COLO829 (cell line): Measurements from ENCODE around the gene STRN.
"Not testable (repeated sequence)": the region's sequence is repeated elsewhere in the genome, so short reads cannot be mapped to it uniquely, and the experiment has no call there.

Experiments used
- DNase-seq: peaks from one replicate; pipeline ENCODE4 v3.0.0; 2012; ENCODE audit warnings: low spot score

Gene STRN

DNA sequence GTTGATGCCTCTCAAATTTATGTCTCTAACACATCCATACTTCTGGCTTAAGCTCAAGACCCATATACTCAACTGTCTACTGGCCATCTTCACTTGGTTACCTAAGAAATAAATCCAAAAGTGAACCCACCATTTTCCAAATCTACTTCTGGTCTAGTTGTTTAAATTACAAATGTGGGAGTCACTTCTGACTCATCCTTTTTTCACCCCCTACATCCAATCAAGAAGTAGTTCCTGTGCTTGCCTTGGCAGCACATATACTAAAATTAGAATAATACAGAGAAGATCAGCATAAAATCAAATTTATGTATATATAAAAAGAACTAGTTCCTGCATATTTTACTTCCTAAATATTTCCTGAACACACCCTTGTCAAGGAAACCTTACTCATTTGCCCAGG is 53.6 kb downstream of the STRN start:
- no peak for DNase-seq

DNA sequence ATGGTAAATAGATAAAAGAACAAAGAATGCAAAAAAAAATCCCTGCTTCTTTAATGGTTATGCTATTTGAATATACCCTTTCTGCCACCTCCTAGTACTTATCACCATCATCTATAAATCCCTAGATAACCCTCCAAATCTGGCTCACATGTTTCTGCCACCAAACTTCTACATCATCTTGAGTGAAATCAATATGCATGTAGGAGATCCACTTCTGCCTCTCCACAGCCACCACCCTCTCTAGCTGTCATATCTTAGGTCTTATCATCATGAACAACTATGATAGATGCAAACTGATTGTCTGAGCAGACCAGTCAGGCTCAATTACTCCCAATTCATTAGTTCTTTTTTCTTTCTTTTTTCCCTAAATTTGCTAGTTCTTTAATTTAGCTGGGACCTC is 55.3 kb downstream of the STRN start:
- no peak for DNase-seq

DNA sequence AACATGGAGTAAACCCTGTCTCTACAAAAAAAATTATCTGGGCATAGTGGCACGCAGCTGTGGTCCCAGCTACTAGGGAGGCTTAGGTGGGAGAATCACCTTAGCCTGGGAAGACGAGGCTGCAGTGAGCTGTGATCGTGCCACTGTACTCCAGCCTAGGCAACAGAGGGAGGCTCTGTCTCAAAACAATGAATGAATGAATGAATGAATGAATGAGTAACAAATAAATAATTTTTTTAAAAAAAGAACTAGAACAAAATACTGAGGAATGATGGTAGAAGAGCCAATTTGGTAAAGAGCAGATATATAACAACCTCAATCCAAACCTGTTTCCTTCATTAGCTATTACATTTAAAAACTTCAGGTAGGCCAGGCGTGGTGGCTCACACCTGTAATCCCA is 60.1 kb downstream of the STRN start:
- no peak for DNase-seq

DNA sequence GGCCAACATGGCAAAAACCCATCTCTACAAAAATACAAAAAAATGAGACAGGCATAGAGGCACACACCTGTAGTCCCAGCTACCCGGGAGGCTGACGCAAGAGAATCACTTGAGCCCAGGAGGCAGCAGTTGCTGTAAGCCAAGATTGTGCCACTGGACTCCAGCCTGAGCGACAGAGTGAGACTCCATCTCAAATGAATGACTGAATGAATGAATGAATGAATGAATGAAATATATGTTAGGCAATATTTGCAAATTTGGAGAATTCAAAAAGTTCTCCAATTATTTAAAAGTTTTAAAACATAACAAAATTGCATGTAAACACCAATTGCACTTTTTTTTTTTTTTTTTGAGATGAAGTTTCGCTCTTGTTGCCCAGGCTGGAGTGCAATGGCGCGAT is 61.7 kb downstream of the STRN start:
- DNase-seq, result no peak

DNA sequence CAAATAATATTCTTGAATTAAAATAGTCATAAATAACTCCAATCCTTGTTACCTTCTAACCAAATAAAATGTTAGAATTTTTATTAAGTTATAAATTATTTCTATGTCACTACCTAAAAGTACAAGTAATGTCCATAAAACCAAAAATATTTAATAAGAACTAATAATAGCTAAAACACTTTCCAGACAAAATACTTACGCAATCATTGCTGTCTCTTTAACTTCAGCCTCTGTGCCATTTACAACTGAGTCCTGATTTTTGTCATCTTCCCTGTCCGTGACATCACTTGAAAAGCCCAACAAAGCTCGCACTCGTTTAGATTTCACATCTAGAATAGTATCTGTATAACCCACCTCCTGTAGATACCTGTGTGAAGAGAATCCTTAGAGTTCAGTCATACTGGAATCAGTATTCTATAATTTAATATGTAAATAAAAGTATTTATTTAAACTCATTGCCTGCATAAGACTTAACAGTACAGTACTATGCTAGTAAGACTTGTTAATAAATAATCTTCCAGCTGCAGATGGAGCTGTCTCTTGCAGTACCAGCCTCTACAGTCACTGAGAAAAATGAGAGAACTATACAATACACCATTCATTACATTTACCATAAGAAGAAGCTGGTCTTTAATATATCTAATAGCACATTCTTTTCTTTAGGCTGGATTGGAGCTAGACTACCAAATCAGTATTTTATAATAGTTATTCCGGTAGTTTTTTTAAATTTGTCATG is 63.8 kb downstream of the STRN start:
- DNase-seq, result no peak

DNA sequence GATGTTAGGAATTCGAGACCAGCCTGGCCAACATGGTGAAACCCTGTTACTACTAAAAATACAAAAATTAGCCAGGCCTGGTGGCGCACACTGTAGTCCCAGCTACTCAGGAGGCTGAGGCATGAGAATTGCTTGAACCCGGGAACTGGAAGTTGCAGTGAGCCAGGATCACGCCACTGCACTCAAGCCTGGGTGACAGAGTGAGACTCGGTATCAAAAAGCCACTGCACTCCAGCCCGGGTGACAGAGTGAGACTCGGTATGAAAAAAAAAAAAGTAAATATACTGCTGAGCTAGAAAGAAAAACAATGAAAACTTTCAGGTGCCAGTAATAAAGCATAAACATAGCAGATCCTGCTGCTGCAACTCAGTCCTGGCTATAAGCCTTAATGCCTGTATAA is 73.5 kb downstream of the STRN start:
- DNase-seq, result no peak

DNA sequence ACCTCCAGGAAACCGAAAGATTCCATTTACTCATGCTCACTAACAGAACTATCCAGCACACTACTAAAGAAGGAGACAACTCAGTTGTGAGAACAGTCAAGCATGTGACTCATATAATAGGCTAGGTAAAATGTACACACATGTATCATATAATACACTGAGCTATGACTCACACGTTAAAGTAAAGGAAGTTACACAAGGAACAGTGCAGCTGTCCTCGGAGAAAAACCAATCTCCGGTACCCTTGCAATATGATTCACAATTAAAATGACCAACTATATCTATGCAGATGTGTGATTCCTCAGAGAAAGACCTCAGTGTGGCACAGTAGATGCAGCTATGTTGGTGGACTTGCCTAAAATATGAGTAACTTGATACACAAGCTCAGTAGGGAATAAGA is 76.5 kb downstream of the STRN start:
- peak; percentile 73 for DNase-seq

DNA sequence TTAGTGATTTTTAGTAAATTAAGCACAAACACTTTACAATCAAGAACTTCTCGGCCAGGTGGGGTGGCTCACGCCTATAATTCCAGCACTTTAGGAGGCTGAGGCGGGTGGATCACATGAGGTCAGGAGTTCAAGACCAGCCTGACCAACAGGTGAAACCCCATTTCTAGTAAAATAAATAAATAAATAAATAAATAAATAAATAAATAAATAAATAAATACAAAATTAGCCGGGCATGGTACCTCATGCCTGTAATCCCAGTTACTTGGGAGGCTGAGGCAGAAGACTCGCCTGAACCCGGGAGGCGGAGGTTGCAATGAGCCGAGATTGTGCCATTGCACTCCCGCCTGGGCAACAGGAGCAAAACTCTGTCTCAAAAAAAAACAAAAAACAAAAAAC is 79.2 kb downstream of the STRN start:
- DNase-seq, result not testable (repeated sequence)

DNA sequence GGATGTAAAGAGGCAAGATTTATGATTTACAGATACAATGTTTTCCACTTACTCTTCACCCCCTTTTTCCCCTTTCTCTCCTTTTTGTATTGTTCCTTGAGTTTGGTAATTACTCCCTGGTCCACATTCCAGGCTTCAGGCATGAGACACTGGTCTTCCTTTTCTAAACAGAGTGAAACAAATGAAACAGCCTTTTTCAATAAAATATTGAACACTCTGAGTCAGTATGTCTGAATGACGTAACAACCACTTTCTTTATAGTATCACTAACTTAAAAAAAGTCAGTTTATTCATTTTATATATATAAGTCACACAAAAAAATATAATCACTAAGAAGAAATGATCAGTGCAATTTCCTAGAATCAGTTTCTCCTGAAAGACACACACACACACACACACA is 79.7 kb downstream of the STRN start:
- DNase-seq, result no peak

DNA sequence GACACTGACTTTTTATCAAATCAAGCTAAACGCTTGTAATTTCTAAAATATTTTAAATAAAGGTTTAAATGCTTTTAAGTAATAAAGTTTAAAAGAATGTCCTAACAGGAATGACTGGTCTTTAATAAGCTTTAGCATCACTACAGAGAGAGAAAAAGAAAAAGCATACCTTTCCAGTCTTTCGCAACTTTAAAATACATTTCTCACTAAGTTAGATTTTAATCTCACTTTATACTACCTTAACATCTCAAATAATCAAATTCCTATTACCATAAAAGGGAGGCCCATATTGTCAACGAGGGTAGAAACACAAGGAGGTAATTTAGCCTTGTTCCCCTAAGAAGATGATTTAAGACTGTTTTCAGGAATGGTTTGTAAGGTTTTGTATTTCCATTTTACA is 80.7 kb downstream of the STRN start:
- no peak for DNase-seq

DNA sequence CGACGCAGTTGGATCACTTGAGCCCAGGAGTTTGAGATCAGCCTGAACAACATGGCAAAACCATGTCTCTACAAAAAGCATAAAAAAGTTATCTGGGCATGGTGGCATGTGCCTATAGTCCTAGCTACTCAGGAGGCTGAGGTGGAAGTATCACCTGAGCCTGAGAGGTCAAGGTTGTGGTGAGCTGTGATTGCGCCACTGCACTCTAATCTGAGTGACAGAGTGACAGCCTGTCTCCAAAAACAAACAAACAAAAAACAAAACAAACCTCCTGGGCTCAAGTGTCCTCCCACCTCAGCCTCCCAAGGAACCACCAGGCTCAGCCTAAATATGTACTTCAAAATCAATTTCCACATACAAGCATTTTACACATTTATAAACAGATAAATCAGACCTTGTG is 83.8 kb downstream of the STRN start:
- no peak for DNase-seq

DNA sequence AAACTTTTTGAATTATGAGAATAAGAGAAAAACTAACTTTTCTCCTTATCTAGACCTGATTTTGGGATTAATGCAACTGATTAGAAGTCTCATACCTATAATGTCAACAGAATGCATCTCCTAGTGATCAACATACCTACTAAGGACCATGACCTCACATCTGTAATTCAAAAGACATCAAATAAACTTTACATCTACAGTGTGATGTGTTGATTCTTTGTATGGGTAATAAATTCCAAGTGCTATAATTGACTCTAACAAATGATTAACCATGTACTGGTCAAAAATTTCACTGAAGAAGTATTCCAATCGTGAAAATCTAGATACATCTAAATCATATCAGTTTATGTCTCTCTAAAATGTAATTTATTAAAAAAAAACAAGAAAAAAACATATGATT is 84.5 kb downstream of the STRN start:
- no peak for DNase-seq

DNA sequence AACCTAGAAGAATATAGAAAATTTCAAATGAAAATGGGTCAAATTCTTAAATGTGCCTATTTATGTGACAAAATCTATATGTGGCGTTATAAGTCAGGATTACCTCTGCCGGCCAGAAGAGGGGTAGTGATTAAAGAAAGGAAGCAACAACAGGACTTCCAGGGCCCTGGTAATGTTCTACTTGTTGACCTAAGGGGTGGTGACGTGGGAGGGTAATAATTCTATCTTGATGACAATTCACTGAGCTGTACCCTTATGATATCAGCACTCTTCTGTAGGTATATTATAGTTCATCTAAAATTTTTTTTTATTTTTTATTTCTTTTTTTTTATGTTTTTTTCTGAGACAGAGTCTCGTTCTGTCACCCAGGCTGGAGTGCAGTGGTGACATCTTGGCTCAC is 87.9 kb downstream of the STRN start:
- DNase-seq, result no peak

DNA sequence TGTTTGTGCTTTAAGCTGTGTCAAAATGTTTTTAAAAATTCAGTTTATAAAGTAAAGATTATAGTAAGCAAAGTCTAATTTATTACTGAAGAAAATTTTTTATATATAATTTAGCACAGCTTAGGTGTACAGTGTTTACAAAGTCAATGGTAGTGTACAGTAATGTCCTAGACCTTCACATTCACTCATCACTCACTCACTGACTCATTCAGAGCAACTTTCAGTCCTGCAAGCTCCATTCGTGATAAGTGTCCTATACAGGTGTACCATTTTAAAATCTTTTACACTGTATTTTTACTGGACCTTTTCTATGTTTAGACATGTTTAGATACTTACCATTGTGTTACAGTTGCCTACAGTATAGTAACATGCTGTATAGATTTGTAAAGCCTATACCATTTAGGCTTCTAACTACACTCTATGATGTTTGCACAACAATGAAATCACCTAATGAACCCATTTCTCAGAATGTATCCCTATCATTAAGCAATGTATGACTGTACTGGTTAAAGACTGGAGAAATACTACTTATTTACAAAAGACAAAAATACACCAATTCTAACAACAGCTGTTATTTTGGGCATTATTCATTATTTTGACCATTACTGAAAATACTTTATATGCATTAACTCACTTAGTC is 95.1 kb downstream of the STRN start:
- no peak for DNase-seq

DNA sequence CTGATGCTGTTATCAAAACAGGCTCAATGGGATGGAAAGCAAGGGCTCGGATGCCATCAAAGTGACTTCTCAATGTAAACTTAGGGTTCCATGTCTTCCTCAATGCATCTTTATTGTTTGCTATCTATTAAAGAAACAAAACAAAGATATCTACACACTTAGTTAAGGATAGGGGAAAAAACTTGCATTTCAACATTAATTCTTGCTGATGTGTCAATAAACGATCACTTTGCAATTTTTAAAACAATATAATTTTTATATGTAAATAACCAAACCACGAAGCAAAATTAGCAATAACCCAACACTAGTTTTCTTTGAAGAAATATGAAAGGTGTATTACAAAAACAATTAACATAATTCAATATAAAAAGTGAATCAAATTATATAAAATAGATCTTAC is 96.7 kb downstream of the STRN start:
- DNase-seq, result no peak

DNA sequence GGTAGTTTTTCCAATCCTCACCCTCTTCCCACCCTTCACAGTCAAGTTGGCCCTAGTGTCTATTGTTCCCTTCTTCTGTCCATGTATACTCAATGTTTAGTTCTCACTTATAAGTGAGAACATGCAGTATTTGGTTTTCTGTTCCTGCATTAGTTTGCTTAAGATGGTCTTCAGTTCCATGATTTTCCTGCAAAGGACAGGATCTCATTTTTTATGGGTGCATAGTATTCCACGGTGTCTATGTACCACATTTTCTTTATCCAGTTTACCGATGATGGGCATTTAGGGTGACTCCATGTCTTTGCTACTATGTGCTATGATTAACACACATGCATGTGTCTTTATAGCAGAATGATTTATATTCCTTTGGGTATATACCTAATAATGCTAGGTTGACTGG is 104.4 kb downstream of the STRN start:
- DNase-seq, result no peak

DNA sequence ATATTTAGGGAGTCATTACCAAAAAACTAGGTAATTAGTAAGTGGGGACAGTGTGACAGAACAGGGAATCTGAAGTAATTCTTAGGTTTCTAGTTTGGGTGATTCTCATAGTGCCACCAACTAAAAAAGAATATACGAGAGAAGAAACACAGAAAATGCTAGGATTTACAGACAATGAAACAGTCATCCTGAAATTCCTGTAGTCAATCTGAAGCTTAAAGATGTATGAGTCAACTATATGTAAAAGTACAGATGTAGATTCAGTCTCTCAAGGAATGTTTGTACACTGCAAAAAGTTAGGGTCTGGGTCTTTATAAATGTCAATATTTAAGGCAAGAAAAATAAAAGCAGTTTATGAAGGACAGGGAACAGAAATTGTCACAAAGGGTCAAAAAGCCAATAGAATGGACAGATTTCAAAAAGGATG is 107.0 kb downstream of the STRN start:
- no peak for DNase-seq

DNA sequence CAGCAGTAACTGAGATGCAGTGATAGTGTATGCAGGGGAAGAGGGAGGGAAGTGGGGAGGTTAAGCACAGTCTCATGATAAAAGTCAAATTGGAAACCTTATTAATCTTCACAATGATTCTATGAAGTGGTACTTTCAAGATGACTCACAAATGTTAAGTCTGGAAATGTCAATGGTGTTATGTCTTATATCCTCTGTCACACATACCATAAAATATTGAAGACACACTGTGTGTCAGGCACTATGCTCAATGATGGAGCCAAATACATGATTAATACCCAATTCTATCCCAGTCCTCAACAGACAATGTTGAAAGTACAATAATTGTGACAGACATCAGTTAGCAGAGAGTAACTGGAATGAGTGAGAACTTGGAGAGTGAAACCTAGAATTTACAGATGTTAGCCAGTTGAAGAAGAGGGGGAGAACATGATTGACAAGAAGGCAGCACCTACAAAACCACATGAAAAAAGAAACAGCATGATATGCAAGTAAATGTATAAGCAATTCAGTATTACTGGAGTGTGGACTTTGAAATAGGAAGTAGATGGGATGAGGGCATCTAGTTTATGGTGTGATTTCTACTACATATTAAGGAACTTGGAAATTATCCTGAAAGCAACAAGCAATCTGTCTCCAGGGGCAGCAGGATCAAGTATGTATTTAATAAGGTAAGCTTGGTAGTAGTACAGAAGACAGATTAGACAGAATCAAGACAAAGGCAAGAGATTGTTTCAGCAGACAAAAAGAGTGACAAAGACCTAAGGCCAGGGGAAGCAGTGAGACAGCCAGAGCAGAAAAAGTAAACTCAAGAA is 107.6 kb downstream of the STRN start:
- DNase-seq, result no peak

DNA sequence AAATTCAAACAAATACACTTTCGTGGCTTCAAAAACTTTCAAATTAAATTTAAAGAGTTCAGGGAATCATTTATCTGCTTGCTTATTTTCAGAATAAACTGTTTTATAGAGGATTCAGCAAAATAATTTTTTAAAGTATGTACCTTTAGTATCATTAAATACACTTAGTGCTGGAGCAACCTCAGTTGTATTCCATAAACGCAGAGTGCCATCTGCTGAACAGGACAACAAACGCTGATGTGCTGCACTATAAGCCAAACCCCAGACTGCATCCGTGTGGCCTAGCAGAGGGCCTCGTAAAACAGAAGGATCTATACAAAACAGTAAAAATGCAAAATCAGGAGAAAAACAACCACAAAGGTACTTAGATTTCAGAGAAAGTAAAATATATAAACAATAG is 108.6 kb downstream of the STRN start:
- no peak for DNase-seq

DNA sequence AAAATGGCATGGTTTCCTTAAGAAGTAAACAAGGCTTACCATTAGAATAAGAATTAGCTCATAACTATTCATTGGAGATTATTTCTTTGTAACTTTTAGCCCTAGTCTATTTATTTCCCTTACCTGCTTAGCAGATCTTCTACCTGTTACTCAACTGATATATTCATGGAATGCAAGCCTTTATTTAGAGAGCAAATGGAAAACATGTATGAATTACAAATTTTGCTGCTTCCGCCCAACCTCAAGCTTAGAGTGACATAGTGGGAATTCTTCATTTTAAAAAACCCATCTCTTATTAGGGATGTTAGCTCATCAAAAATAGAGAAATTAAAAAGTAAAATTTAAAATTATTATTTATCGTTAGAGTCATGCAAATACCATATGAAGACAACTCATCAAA is 110.9 kb downstream of the STRN start:
- DNase-seq, result no peak

DNA sequence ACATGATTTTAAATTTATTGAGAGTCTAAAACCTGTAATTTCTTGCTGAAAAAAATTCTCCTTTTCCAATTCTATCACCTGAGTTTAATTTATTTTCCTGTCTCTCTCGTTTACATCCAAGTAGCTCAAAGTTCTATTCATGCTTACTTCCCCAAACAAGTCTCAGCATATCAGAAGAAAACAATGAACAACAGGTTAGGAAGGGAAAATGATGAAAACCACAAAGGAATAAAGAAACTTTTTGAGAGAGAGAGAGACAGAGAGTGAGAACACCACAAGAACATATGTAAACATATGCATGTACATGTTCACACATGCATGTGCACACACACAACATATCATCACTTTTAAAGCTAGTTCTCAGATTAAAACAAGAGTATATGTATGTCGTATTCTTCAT is 112.1 kb downstream of the STRN start:
- DNase-seq, result no peak

DNA sequence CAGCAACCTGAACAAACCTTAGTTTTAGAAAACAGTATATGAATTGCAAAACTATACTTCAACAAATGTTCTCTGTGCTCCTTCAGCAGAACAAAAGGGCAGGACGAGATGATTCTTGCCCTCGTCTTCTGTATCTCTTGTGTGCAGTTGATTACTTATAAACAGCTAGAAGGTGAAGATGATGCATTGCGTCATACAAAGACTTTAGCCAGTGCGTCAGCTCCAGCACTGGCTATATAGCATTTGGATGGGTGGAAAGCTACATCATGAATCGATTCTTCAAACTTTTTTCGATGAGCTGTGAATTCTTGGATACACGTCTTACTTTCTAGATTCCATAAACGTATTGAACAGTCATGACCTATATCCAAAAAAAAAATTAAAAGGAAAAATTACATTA is 117.1 kb downstream of the STRN start:
- no peak for DNase-seq

DNA sequence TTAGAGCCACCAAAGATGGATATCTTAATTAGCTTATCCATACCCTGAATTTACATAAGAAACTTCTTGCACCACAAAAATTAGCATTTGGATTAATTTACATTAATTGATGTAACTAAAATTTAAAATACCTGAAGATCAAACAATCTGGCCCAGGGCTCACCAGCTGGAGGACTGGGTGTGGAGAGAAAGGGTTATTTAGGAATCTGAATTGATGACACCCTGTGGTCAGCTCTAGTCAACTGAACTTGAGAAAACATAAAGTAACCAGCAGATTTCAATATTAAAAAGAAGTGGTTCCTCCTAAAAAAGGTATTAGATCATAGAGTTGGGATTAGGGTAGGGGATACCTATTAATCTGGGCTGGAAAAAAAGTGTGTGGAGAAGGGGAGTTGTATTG is 122.5 kb downstream of the STRN start:
- DNase-seq, result no peak
